Measurements from ENCODE around the gene DNAJB12.

DNA sequence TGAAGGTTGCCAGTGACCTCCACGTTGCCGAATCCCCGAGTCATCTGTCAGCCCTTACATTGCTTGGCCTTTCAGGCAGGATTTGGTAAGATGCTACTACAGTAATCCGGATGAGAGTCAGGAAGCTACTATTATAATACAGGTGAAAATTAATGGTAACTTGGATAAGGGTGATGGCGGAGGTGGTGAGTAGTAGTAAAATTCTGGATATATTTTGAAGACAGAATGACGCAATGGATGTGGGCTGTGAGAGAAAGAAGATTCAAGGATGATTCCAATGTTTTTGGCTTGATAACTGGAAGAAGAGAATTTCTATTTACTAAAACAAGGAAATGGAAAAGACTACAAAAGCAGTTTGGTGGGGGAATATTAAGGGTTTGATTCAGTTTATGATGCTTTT lies 1.4 kb upstream of the DNAJB12 start:
- TF ChIP-seq POLR2AphosphoS5 (IDR thresholded peaks at IDR 0.05; ENCODE audit: borderline replicate concordance, low read depth, low read length) (no peak), EZH2 (IDR thresholded peaks at IDR 0.05) (no peak), FOXP2 (optimal IDR thresholded peaks at IDR 0.05; ENCODE audit: control extremely low read depth, extremely low read length, insufficient read depth) (no peak)
